ENCODE results near the gene RAB11FIP4.

Gene RAB11FIP4

GRCh38 chr17:31549121-31549524, 157.6 kb downstream of the RAB11FIP4 start:
- H3K4me3 ChIP-seq (ENCODE audit: low read length): peak overlapping the region; percentile 76
- DNase-seq (ENCODE audit: low read depth): no peak
- no peak for TF ChIP-seq CTCF (IDR thresholded peaks at IDR 0.05; ENCODE audit: insufficient read depth, low read depth, low read length, missing control alignments)

GRCh38 chr17:31549525-31550388, 158.3 kb downstream of the RAB11FIP4 start:
- peak; percentile 90 for DNase-seq (ENCODE audit: low read depth)
- peak overlapping the region; percentile 76 for H3K4me3 ChIP-seq (ENCODE audit: low read length)
- no peak for TF ChIP-seq CTCF (IDR thresholded peaks at IDR 0.05; ENCODE audit: insufficient read depth, low read depth, low read length, missing control alignments)

GRCh38 chr17:31550389-31551056, 159.0 kb downstream of the RAB11FIP4 start:
- peak; percentile 24 for DNase-seq (ENCODE audit: low read depth)
- no peak for TF ChIP-seq CTCF (IDR thresholded peaks at IDR 0.05; ENCODE audit: insufficient read depth, low read depth, low read length, missing control alignments)
- H3K4me3 ChIP-seq (ENCODE audit: low read length): peak overlapping the region; percentile 76

- no peak for DNase-seq (ENCODE audit: low read depth)
- no peak for TF ChIP-seq CTCF (IDR thresholded peaks at IDR 0.05; ENCODE audit: insufficient read depth, low read depth, low read length, missing control alignments)
- no peak overlapping the region for H3K4me3 ChIP-seq (ENCODE audit: low read length)
These were observed 161.1 kb downstream of the RAB11FIP4 start for GRCh38 chr17:31552568-31552967.

GRCh38 chr17:31553506-31553905, 162.0 kb downstream of the RAB11FIP4 start:
- no peak overlapping the region for H3K4me3 ChIP-seq (ENCODE audit: low read length)
- DNase-seq (ENCODE audit: low read depth): no peak
- TF ChIP-seq CTCF (IDR thresholded peaks at IDR 0.05; ENCODE audit: insufficient read depth, low read depth, low read length, missing control alignments): no peak

GRCh38 chr17:31554930-31555329, 163.5 kb downstream of the RAB11FIP4 start:
- no peak for DNase-seq (ENCODE audit: low read depth)
- TF ChIP-seq CTCF (IDR thresholded peaks at IDR 0.05; ENCODE audit: insufficient read depth, low read depth, low read length, missing control alignments): no peak
- no peak overlapping the region for H3K4me3 ChIP-seq (ENCODE audit: low read length)
